A673 (cell line): ENCODE measurements around the gene CDC42EP1. TPM values are rescaled to one million over a fixed set of nuclear protein-coding genes. Genes with fewer than 3 reads are reported as not detected.

ENCODE experiments used
- BruUV-seq: library from RNA; stranded (reverse); fragments of 400-500 nt; replicated peaks from 2 replicates; lab custom pipeline; 2021; lab: Mats Ljungman, UMichigan
- CTCF ChIA-PET: fragments of 300-600 bp; sonication (Branson Sonifier 250); formaldehyde crosslinking; loops from one replicate; lab custom pipeline; 2022; ENCODE audit warnings: antibody characterized with exemption; lab: Charles Lee
- POLR2A ChIA-PET: fragments of 300-600 bp; sonication (Branson Sonifier 250); formaldehyde crosslinking; loops from one replicate; lab custom pipeline; 2022; ENCODE audit warnings: antibody characterized with exemption; ENCODE audit not compliant: low non-redundant PET; lab: Charles Lee
- DNase-seq: peaks from one replicate; pipeline ENCODE4 v3.0.0-alpha.2; 2015; ENCODE audit warnings: low spot score
- H3K27ac ChIP-seq: fragments of 200-600 bp; sonication (generic); 2 replicates; pipeline ENCODE4 v1.5.1; 2016; ENCODE audit warnings: mixed run types, low read depth, mild to moderate bottlenecking, mixed read lengths, antibody characterized with exemption, low read length; ENCODE audit not compliant: poor library complexity, severe bottlenecking
- H3K27me3 ChIP-seq: fragments of 200-600 bp; sonication (generic); replicated peaks from 2 replicates; pipeline ENCODE4 v1.6.1; 2017; ENCODE audit warnings: mixed run types, low read depth, mild to moderate bottlenecking, mixed read lengths, antibody characterized with exemption, low read length; ENCODE audit not compliant: insufficient read depth, poor library complexity
- H3K36me3 ChIP-seq: fragments of 200-600 bp; sonication (generic); 2 replicates; pipeline ENCODE4 v1.6.1; 2016; ENCODE audit warnings: mixed run types, mild to moderate bottlenecking, mixed read lengths, antibody characterized with exemption, low read length; ENCODE audit not compliant: insufficient read depth, poor library complexity, severe bottlenecking
- H3K4me1 ChIP-seq: fragments of 200-600 bp; sonication (generic); 2 replicates; pipeline ENCODE4 v1.6.1; 2017; ENCODE audit warnings: mixed run types, mild to moderate bottlenecking, mixed read lengths, antibody characterized with exemption, low read length; ENCODE audit not compliant: insufficient read depth, poor library complexity, severe bottlenecking
- H3K4me3 ChIP-seq: fragments of 200-600 bp; sonication (generic); 2 replicates; pipeline ENCODE4 v1.5.1; 2016; ENCODE audit warnings: low read depth, mixed run types, mild to moderate bottlenecking, mixed read lengths, low read length; ENCODE audit not compliant: poor library complexity, severe bottlenecking
- H3K9me3 ChIP-seq: fragments of 200-600 bp; sonication (generic); 2 replicates; pipeline ENCODE4 v1.6.1; 2016; ENCODE audit warnings: mixed run types, low read depth, mild to moderate bottlenecking, mixed read lengths, antibody characterized with exemption, low read length; ENCODE audit not compliant: poor library complexity, severe bottlenecking
- EZH2 ChIP-seq: fragments of 200-600 bp; sonication (generic); IDR thresholded peaks from 2 replicates; pipeline ENCODE4 v1.6.1; 2017; ENCODE audit warnings: borderline replicate concordance, low read depth, mild to moderate bottlenecking, mixed read lengths, antibody characterized with exemption, low read length; ENCODE audit not compliant: poor library complexity, severe bottlenecking
- intact Hi-C: fragments of 100-400 bp; cut with micrococcal nuclease; formaldehyde crosslinking; loops from one replicate; pipeline ENCODE4 v1.10.0; 2022; ENCODE audit not compliant: unreplicated experiment
- total RNA-seq: library from RNA; stranded (reverse); gene quantifications from 2 replicates; pipeline ENCODE4 v1.2.3, GENCODE V29; 2021
- TF ChIP-seq, protein P1 (sequence below): fragments of 300-800, 200-600 bp; sonication (generic); conservative IDR thresholded peaks from 2 replicates; pipeline ENCODE4 v1.5.1; 2017; ENCODE audit warnings: low read depth, mild to moderate bottlenecking, antibody characterized with exemption, low read length, moderate library complexity, mixed read lengths

The CDC42EP1 gene
- total RNA-seq, 1 experiment from 2014 or later: 1.1 TPM

DNA sequence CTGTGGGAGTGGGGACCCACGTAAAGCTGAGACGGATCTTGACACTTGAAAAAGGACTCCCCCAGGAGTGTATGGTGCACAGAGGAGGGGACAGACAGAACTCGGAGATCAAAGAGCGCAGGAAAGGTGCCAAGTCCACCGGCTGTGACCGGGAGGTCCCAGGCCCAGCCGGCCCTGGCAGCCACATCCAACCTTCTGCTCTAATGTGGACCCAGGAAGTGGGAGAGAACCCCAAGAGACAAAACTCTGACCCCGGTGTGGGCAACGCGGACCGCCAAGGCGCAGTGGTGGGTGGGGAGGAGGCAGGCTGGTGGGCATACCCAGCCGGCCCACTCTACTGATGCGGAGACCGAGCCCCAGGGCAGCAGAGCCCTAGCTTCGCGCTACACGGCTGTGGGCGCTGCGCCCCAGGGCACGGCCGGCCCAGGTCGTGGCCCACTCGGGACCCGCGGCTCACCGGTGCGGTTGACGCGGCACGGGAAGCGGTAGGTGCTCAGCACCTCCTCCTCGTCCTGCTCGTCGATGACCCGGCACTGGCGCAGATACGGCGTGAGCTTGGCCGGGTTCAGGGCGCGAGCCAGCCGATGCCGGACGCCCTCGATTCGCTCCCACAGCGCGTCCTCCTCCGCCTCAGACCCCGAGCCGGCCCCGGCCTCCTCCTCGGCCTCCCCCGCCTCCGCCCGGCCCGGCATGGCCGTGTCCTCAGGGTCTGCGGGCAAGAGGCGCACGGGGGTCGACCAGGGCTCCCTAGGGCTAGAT is 41.6 kb upstream of the CDC42EP1 start:
- Histone ChIP-seq H3K4me3 (peak overlapping the region; percentile 47), H3K4me1 (peaks cover 6% of the 10 kb centered on the region), H3K27ac (no peak overlapping the region), H3K27me3 (peaks cover 13% of the 10 kb centered on the region), H3K36me3 (no peaks in the 10 kb centered on the region), H3K9me3 (no peaks in the 10 kb centered on the region)
- TF ChIP-seq, protein P1, sequence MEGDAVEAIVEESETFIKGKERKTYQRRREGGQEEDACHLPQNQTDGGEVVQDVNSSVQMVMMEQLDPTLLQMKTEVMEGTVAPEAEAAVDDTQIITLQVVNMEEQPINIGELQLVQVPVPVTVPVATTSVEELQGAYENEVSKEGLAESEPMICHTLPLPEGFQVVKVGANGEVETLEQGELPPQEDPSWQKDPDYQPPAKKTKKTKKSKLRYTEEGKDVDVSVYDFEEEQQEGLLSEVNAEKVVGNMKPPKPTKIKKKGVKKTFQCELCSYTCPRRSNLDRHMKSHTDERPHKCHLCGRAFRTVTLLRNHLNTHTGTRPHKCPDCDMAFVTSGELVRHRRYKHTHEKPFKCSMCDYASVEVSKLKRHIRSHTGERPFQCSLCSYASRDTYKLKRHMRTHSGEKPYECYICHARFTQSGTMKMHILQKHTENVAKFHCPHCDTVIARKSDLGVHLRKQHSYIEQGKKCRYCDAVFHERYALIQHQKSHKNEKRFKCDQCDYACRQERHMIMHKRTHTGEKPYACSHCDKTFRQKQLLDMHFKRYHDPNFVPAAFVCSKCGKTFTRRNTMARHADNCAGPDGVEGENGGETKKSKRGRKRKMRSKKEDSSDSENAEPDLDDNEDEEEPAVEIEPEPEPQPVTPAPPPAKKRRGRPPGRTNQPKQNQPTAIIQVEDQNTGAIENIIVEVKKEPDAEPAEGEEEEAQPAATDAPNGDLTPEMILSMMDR: no peak
- peak; percentile 46 for TF ChIP-seq EZH2
- intact Hi-C loops: no loop called here
- no peak for DNase-seq
- BruUV-seq: no TSS peak
- ChIA-PET CTCF (no interaction called here), POLR2A (interaction anchor here (0.6 kb wide), 2 partner anchors 201 to 1695 kb away, joined by 5 to 11 read pairs; no protein-coding TSS in a partner anchor)

- H3K27ac ChIP-seq: no peak within 1 kb of the TSS
- peak within 1 kb of the TSS; percentile 47 for H3K4me3 ChIP-seq
- ChIA-PET CTCF (no interaction called here), POLR2A (no interaction called here)
- H3K27me3 ChIP-seq: peaks cover 13% of the 10 kb centered on the region
- DNase-seq: no peak
- H3K9me3 ChIP-seq: no peaks in the 10 kb centered on the region
- no TSS peak for BruUV-seq
- intact Hi-C loops: no loop called here
- H3K4me1 ChIP-seq: peaks cover 6% of the 10 kb centered on the region
- H3K36me3 ChIP-seq: no peaks in the 10 kb centered on the region
- TF ChIP-seq EZH2: no peak
These were observed 40.7 kb upstream of the CDC42EP1 start, which contains the start of gene CARD10 for GRCh38 chr22:37519268-37520195. Gene CARD10 (minus strand): TSS chr22:37519415. CDS start chr22:37519200, 215 bp downstream.

DNA sequence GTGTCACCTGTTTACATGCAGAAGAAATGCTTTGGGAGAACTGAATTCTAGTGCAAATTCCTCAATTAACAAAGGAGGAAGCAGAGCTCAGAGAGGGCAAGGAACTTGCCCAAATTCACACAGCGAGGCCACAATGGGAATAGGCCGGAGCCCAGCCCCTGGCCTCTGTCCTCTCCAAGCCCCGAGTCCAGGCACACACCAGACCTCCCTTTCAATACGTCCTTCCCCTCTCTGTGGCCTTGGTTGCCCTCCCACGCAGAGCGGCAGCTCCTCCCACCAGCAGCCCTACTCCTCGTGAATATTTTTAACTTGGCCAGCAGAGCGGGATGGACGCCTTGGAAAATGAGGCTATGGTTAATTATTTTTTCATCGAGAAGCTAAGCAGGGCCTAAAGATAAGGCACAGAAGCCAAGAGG is 39.5 kb upstream of the CDC42EP1 start:
- no peak overlapping the region for H3K27ac ChIP-seq
- intact Hi-C loops: no loop called here
- no peaks in the 10 kb centered on the region for H3K36me3 ChIP-seq
- no peaks in the 10 kb centered on the region for H3K4me1 ChIP-seq
- no peaks in the 10 kb centered on the region for H3K9me3 ChIP-seq
- TF ChIP-seq EZH2: no peak
- TF ChIP-seq, protein P1: no peak
- H3K27me3 ChIP-seq: peaks cover 13% of the 10 kb centered on the region
- no peak overlapping the region for H3K4me3 ChIP-seq
- BruUV-seq: no TSS peak
- CTCF ChIA-PET: no interaction called here
- POLR2A ChIA-PET: no interaction called here
- DNase-seq: no peak
